H1 (cell line): ENCODE data around the gene LRRC55. TPM values are rescaled to one million over a fixed set of nuclear protein-coding genes. Genes with fewer than 3 reads are reported as not detected.
A peak's percentile ranks its signal among the peaks of the same experiment; 100 is the strongest.

ENCODE experiments used
- CTCF ChIA-PET: fragments of 300-600 bp; sonication (Branson Sonifier 250); formaldehyde crosslinking; loops from one replicate; lab custom pipeline; 2021; ENCODE audit not compliant: partially characterized antibody; lab: Charles Lee
- POLR2A ChIA-PET: fragments of 300-600 bp; sonication (Branson Sonifier 250); formaldehyde crosslinking; loops from one replicate; lab custom pipeline; 2021; ENCODE audit warnings: inconsistent platforms; ENCODE audit not compliant: partially characterized antibody; lab: Charles Lee
- DNase-seq, 2 experiments: peaks; one replicate each; pipeline versions ENCODE4 v3.0.0 to v3.0.0-alpha.2; 2010 to 2022; ENCODE audit warnings: low spot score in 2 of 2, low read depth in 1 of 2, mixed read lengths in 1 of 2
- FAIRE-seq: peaks from 2 replicates; lab custom pipeline; 2011; peaks lifted over from hg19 to GRCh38; lab: Jason Lieb, UNC
- H2AFZ ChIP-seq: 2 replicates; pipeline ENCODE4 v1.8.1; 2012; ENCODE audit warnings: low read length, inconsistent platforms
- H2AK5ac ChIP-seq: 2 replicates; pipeline ENCODE4 v1.6.1; 2013; ENCODE audit warnings: low read depth, low read length
- H2BK120ac ChIP-seq: replicated peaks from 2 replicates; pipeline ENCODE3; 2013; ENCODE audit warnings: low read depth, low read length, inconsistent platforms
- H2BK12ac ChIP-seq: 2 replicates; pipeline ENCODE4 v1.6.1; 2013; ENCODE audit warnings: low read depth, low read length
- H2BK15ac ChIP-seq: 2 replicates; pipeline ENCODE4 v1.6.1; 2013; ENCODE audit warnings: low read length
- H2BK20ac ChIP-seq: 2 replicates; pipeline ENCODE4 v1.6.1; 2013; ENCODE audit warnings: low read length
- H2BK5ac ChIP-seq: 2 replicates; pipeline ENCODE4 v1.6.1; 2013; ENCODE audit warnings: low read depth, low read length
- H3K14ac ChIP-seq: 2 replicates; pipeline ENCODE4 v1.6.1; 2013; ENCODE audit warnings: inconsistent platforms; ENCODE audit not compliant: insufficient read length
- H3K18ac ChIP-seq: 2 replicates; pipeline ENCODE4 v1.6.1; 2013; ENCODE audit warnings: low read length; ENCODE audit errors: extremely low read depth
- H3K23ac ChIP-seq: 2 replicates; pipeline ENCODE4 v1.6.1; 2013; ENCODE audit warnings: inconsistent platforms; ENCODE audit not compliant: insufficient read length
- H3K23me2 ChIP-seq: 2 replicates; pipeline ENCODE4 v1.6.1; 2013; ENCODE audit warnings: low read depth, low read length
- H3K27ac ChIP-seq: 2 replicates; pipeline ENCODE4 v1.6.1; 2011; ENCODE audit warnings: low read depth, low read length, inconsistent platforms
- H3K27me3 ChIP-seq, 4 experiments: replicated peaks in 1 of 4; 1 replicate in 1 of 4; 2 replicates in 3 of 4; pipeline versions ENCODE4 v1.6.1 to v1.8.1; 2011 to 2013; ENCODE audit warnings: low read length in 3 of 4, mild to moderate bottlenecking in 3 of 4, inconsistent platforms in 2 of 4, mixed read lengths in 2 of 4, moderate library complexity in 1 of 4; ENCODE audit not compliant: control insufficient read depth in 3 of 4, insufficient read depth in 3 of 4; ENCODE audit errors: extremely low read depth in 1 of 4
- H3K36me3 ChIP-seq, 4 experiments: 2 replicates each; pipeline versions ENCODE4 v1.6.1 to v1.8.1; 2011 to 2013; ENCODE audit warnings: mild to moderate bottlenecking in 4 of 4, low read length in 3 of 4, moderate library complexity in 2 of 4, control low read depth in 1 of 4, inconsistent platforms in 1 of 4; ENCODE audit not compliant: insufficient read depth in 4 of 4, control insufficient read depth in 2 of 4
- H3K4ac ChIP-seq: replicated peaks from 2 replicates; pipeline ENCODE3; 2013; ENCODE audit warnings: low read length, low read depth, mixed read lengths, inconsistent platforms; ENCODE audit not compliant: insufficient read length
- H3K4me1 ChIP-seq, 4 experiments: replicated peaks in 1 of 4; 1 replicate in 1 of 4; 2 replicates in 3 of 4; pipeline versions ENCODE4 v1.6.1 to v1.8.1; 2011 to 2013; ENCODE audit warnings: low read length in 3 of 4, inconsistent platforms in 2 of 4, mixed read lengths in 1 of 4; ENCODE audit not compliant: insufficient read depth in 4 of 4, control insufficient read depth in 3 of 4
- H3K4me2 ChIP-seq, 2 experiments: 2 replicates each; pipeline versions ENCODE4 v1.6.1 to v1.8.1; 2011 to 2013; ENCODE audit warnings: low read depth in 2 of 2, low read length in 2 of 2, control low read depth in 1 of 2, inconsistent platforms in 1 of 2, mild to moderate bottlenecking in 1 of 2; ENCODE audit not compliant: insufficient read depth in 1 of 2
- H3K4me3 ChIP-seq, 4 experiments: fragments of 200-600, 300-600 bp in 1 of 4; sonication (generic), shearing (Covaris generic), sonication (Bioruptor Twin) in 1 of 4; 2 replicates each; pipeline versions ENCODE4 v1.5.1 to v1.8.1; 2011 to 2016; ENCODE audit warnings: low read length in 4 of 4, low read depth in 3 of 4, control low read depth in 2 of 4, inconsistent platforms in 2 of 4, mild to moderate bottlenecking in 2 of 4, mixed read lengths in 1 of 4, moderate library complexity in 1 of 4; ENCODE audit not compliant: insufficient read depth in 2 of 4; ENCODE audit errors: extremely low read depth in 1 of 4
- H3K56ac ChIP-seq: replicated peaks from 2 replicates; pipeline ENCODE3; 2013; ENCODE audit warnings: low read depth, mild to moderate bottlenecking, mixed read lengths, low read length, inconsistent platforms; ENCODE audit not compliant: insufficient read length
- H3K79me1 ChIP-seq: 2 replicates; pipeline ENCODE4 v1.6.1; 2013; ENCODE audit warnings: low read depth, low read length, control low read depth
- H3K79me2 ChIP-seq, 2 experiments: 2 replicates each; pipeline versions ENCODE4 v1.6.1 to v1.8.1; 2012 to 2013; ENCODE audit warnings: low read length in 2 of 2, mild to moderate bottlenecking in 2 of 2, inconsistent platforms in 1 of 2; ENCODE audit not compliant: insufficient read depth in 2 of 2, control insufficient read depth in 1 of 2
- H3K9ac ChIP-seq, 4 experiments: replicated peaks in 1 of 4; 1 replicate in 1 of 4; 2 replicates in 3 of 4; pipeline versions ENCODE4 v1.6.1 to v1.8.1; 2011 to 2013; ENCODE audit warnings: low read depth in 3 of 4, low read length in 3 of 4, control low read depth in 2 of 4, mild to moderate bottlenecking in 2 of 4, moderate library complexity in 2 of 4, inconsistent platforms in 1 of 4; ENCODE audit errors: extremely low read depth in 1 of 4
- H3K9me3 ChIP-seq, 2 experiments: 2 replicates each; pipeline versions ENCODE4 v1.6.1 to v1.8.1; 2012 to 2013; ENCODE audit warnings: mild to moderate bottlenecking in 2 of 2, moderate library complexity in 2 of 2, control low read depth in 1 of 2, inconsistent platforms in 1 of 2, low read depth in 1 of 2, low read length in 1 of 2, mixed read lengths in 1 of 2; ENCODE audit not compliant: insufficient read depth in 2 of 2
- H4K20me1 ChIP-seq, 2 experiments: replicated peaks in 1 of 2; 2 replicates each; pipeline versions ENCODE3 to v1.8.1; 2011 to 2013; ENCODE audit warnings: inconsistent platforms in 2 of 2, low read length in 2 of 2, mild to moderate bottlenecking in 1 of 2; ENCODE audit not compliant: insufficient read depth in 2 of 2, control insufficient read depth in 1 of 2
- H4K5ac ChIP-seq: 2 replicates; pipeline ENCODE4 v1.6.1; 2013; ENCODE audit warnings: low read length, low read depth, mixed read lengths, inconsistent platforms; ENCODE audit not compliant: insufficient read length
- H4K8ac ChIP-seq: 2 replicates; pipeline ENCODE4 v1.8.0; 2013; ENCODE audit warnings: mild to moderate bottlenecking, moderate library complexity, low read length, inconsistent platforms; ENCODE audit not compliant: insufficient read depth; ENCODE audit errors: extremely low read depth
- H4K91ac ChIP-seq: replicated peaks from 2 replicates; pipeline ENCODE3; 2013; ENCODE audit warnings: low read length, mixed read lengths, inconsistent platforms; ENCODE audit not compliant: insufficient read length
- WGBS, 2 experiments: shearing (Covaris generic) in 1 of 2; methylation state at CpG; one replicate each; pipeline versions ENCODE4 v1.1.6 to v1.1.7; 2013 to 2015; ENCODE audit warnings: low lambda C conversion rate in 2 of 2, mixed read lengths in 2 of 2, inconsistent platforms in 1 of 2, low coverage in 1 of 2, missing lambda C conversion rate in 1 of 2; ENCODE audit not compliant: insufficient replicate concordance in 2 of 2, insufficient coverage in 1 of 2, insufficient read length in 1 of 2; ENCODE audit errors: extremely low coverage in 1 of 2, missing lambda C conversion rate in 1 of 2; 5-methylcytosine and 5-hydroxymethylcytosine counted together
- polyA plus RNA-seq, 7 experiments: library from polyadenylated mRNA; depleted of rRNA in 3 of 7; stranded (reverse) in 5 of 7; unstranded in 2 of 7; fragments of >200 nt in 5 of 7; fragments of 200-250 nt in 2 of 7; gene quantifications; 1 replicate in 5 of 7; 2 replicates in 1 of 7; 4 replicates in 1 of 7; pipeline versions ENCODE4 v1.2.1 to v1.2.3, GENCODE V29; 2011 to 2013; ENCODE audit warnings: missing spikeins in 2 of 7, mixed read lengths in 2 of 7
- total RNA-seq: library from RNA; stranded (reverse); fragmentation: NEBNext Ultra II Directional; extraction: Animal tissue kit (Norgen Biotek cat#: 25700); gene quantifications from 2 replicates; pipeline ENCODE4 v1.2.1, GENCODE V29; 2021

Gene LRRC55
- total and polyA plus RNA-seq, 2 of the 8 experiments (the other 6 are each of a cell fraction or from before 2014, with no cell fraction given) = 0.62 to 1.1 TPM

- no peak overlapping the region for H3K27ac ChIP-seq
- FAIRE-seq = no peak
These were observed 54.3 kb downstream of the LRRC55 start for GRCh38 chr11:57235761-57236703.

More at GRCh38 chr11:57235761-57236703, 54.3 kb downstream of the LRRC55 start:
- H3K9ac ChIP-seq = no peak overlapping the region
- H3K4me3 ChIP-seq = no peak overlapping the region
- no peak overlapping the region for H2BK120ac ChIP-seq
- peaks cover 2% of the 10 kb centered on the region; the same call in 1 of the 2 replicates for H3K23me2 ChIP-seq
- H3K36me3 ChIP-seq = no peaks in the 10 kb centered on the region
- no peak overlapping the region for H3K56ac ChIP-seq
- H2BK20ac ChIP-seq = 0 out of 2 replicates have a peak overlapping the region, but pooled peaks have one; percentile 21
- no peak overlapping the region for H4K8ac ChIP-seq
- peak overlapping the region; percentile 26; the same call in 1 of the 2 replicates for H2BK5ac ChIP-seq
- H2BK15ac ChIP-seq = peak overlapping the region; percentile 29; the same call in 1 of the 2 replicates
- no peak overlapping the region for H3K4ac ChIP-seq
- H3K79me2 ChIP-seq = no peaks in the 10 kb centered on the region
- no peak overlapping the region for H4K91ac ChIP-seq
- H3K9me3 ChIP-seq = no peaks in the 10 kb centered on the region
- H3K14ac ChIP-seq = no peak overlapping the region
- H2AFZ ChIP-seq = no peak overlapping the region
- H4K5ac ChIP-seq = no peak overlapping the region
- 0 out of 2 replicates have a peak overlapping the region, but pooled peaks have one; percentile 67 for H2AK5ac ChIP-seq
- peaks cover 0 to 4% (median 1%) of the 10 kb centered on the region in 4 experiments; a peak in 4 of 7 replicates for H3K4me1 ChIP-seq
- H3K27me3 ChIP-seq = no peaks in the 10 kb centered on the region; a peak in 2 of 7 replicates
- no peak for DNase-seq
- H2BK12ac ChIP-seq = peak overlapping the region; percentile 43; the same call in 1 of the 2 replicates
- H3K18ac ChIP-seq = no peak overlapping the region
- no peak overlapping the region for H3K4me2 ChIP-seq
- ChIA-PET CTCF (interaction anchor here (0.6 to 33.7 kb wide), 3 partner anchors 14 to 340 kb away, joined by 4 to 942 read pairs (median 47); no protein-coding TSS in a partner anchor), POLR2A (interaction anchor here (1.3 kb wide), 1 partner anchor 10 kb away, joined by 4 read pairs; no protein-coding TSS in a partner anchor)
- H3K23ac ChIP-seq = no peak overlapping the region
- no peaks in the 10 kb centered on the region for H4K20me1 ChIP-seq
- no peaks in the 10 kb centered on the region for H3K79me1 ChIP-seq
- 88% methylated on average over 38 of the region's 39 CpGs; no CpG with 5 or more reads in 1 of the 2 experiments for WGBS, 2 experiments
